Eye (tissue), 1 donor: ENCODE measurements around the gene CAPNS1.
"Not testable (repeated sequence)": the region's sequence is repeated elsewhere in the genome, so short reads cannot be mapped to it uniquely, and the experiment has no call there.

Experiments
- DNase-seq: peaks from one replicate; pipeline ENCODE4 v3.0.0-alpha.2; 2015

CAPNS1 gene

GRCh38 chr19:36114721-36115452 is 25.0 kb upstream of the CAPNS1 start, which contains the start of gene POLR2I:
TSS of gene POLR2I (minus strand) at chr19:36114875. CDS start at chr19:36114856, 19 bp downstream.
- DNase-seq: peak; percentile 100

GRCh38 chr19:36115453-36116343 is 24.2 kb upstream of the CAPNS1 start, which contains the start of gene TBCB:
TSS of gene TBCB (plus strand) at chr19:36115468. CDS start at chr19:36115561, 93 bp downstream.
- DNase-seq: no peak

DNA sequence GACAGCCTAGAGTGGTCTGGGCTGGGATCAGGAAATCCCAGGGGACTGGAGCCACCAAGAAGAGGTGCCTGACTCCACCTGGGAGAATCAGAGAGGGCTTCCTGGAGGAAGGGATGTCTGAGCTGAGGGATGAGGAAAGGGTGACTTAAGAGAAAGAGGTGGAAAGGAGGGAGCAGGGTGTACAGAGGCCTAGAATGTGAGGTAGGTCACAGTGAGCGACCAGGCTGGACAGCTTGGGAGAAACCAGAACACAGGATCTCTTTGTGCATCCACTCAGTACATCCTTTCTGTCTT is 23.6 kb upstream of the CAPNS1 start:
- no peak for DNase-seq

DNA sequence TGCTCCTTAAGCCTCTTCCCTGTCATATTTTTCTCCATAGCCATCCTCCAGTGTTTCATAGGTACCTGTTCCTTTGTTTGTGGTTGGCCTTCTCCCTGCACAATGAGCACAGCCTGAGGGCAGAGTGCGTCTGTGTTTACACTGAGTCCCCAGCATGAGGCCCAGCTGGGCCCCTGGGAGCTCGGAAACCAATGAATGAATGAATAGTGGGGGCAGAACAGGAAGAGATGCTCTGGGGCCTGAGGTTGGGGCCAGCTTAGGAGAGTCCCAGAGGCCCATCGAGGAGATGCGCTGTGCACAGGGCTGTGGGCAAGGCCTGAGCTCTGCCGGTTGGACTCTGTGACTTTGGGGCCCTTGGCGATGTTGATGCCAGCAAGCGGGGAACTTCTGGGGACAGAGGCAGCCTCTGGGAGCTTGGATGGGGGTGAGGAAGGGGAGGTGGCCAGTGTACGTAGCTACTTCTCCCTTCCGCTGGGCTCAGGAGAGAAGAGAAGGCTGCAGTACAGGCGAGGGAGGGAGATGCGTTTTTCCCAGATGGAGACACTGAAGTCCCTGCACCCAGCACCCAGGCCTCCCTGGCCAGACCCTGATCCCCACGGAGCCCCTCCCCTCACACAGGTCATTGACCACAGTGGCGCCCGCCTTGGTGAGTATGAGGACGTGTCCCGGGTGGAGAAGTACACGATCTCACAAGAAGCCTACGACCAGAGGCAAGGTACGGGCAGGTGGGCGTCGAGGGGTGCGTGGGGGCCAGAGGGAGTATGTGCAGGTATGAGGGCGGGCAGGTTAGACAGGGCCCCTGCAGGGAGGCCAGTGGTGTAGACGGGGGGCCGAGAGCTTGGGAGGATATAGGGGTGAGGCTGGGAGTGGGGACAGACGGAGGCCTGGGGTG is 19.5 kb upstream of the CAPNS1 start:
- no peak for DNase-seq

GRCh38 chr19:36120984-36121358 is 18.9 kb upstream of the CAPNS1 start:
- DNase-seq: no peak

DNA sequence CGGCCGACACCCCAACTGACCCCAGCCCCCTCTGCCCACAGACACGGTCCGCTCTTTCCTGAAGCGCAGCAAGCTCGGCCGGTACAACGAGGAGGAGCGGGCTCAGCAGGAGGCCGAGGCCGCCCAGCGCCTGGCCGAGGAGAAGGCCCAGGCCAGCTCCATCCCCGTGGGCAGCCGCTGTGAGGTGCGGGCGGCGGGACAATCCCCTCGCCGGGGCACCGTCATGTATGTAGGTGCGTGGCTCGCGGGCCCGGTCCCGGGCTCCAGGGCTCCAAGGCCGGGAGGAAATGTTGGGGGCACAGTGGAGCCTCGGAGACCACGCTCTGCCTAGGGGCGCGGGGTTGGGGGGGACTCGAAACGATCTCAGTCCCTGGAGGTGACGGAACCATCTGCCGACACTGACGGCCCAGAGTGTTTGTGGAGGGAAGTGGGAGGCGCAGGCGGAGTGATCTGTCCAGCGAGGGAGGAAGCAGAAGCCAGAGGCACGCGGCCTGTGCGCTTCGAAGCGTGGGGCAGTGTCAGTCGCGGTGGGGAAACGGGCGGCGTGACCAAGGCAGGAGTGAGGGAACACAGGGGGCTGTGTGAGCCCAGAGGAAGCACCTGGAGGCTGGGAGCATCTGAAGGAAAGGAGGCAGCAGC is 18.3 kb upstream of the CAPNS1 start:
- no peak for DNase-seq

DNA sequence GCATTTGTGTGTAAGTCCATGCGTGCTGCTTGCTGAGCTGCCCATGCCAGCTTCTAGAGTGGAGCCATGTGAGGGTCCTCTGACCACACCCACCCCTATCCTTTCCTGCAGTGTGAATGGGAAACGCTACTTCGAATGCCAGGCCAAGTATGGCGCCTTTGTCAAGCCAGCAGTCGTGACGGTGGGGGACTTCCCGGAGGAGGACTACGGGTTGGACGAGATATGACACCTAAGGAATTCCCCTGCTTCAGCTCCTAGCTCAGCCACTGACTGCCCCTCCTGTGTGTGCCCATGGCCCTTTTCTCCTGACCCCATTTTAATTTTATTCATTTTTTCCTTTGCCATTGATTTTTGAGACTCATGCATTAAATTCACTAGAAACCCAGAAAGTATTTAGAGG is 14.3 kb upstream of the CAPNS1 start:
- no peak for DNase-seq

- no peak for DNase-seq
These were observed 11.5 kb upstream of the CAPNS1 start for GRCh38 chr19:36128392-36128736.

DNA sequence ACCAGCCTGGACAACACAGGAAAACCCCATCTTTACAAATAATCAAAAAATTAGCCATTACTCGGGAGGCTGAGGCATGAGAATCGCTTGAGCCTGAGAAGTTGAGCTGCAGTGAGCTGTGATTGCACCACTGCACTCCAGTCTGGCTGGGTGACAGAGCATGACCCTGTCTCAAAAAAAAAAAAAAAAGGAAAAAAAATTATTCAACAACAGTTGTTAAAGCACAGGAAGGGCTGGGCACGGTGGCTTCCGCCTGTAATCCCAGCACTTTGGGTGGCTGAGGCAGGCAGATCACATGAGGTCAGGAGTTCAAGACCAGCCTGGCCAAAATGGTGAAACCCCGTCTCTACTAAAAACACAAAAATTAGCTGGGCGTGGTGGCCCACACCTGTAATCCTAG is 8.6 kb upstream of the CAPNS1 start:
- not testable (repeated sequence) for DNase-seq

DNA sequence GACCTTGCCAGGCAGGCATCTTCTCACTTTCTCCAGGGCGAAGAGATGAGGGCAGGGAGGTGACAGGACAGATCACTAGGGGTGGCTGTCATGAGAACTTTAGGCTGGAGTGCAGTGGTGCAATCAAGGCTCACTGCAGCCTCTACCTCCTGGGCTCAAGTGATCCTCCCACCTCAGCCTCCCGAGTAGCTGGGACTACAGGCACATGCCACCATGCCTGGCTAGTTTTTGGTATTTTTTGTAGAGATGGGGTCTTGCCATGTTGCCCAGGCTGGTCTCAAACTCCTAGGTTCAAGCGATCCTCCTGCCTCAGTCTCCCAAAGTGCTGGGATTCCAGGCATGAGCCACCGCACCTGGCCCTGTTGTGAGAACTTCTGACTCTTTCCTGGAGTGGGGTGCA is 5.0 kb upstream of the CAPNS1 start:
- not testable (repeated sequence) for DNase-seq

- no peak for DNase-seq
These were observed 2.7 kb upstream of the CAPNS1 start for GRCh38 chr19:36136964-36137686.

- DNase-seq: no peak
These were observed 770 bp upstream of the CAPNS1 start for GRCh38 chr19:36139120-36139472.

DNA sequence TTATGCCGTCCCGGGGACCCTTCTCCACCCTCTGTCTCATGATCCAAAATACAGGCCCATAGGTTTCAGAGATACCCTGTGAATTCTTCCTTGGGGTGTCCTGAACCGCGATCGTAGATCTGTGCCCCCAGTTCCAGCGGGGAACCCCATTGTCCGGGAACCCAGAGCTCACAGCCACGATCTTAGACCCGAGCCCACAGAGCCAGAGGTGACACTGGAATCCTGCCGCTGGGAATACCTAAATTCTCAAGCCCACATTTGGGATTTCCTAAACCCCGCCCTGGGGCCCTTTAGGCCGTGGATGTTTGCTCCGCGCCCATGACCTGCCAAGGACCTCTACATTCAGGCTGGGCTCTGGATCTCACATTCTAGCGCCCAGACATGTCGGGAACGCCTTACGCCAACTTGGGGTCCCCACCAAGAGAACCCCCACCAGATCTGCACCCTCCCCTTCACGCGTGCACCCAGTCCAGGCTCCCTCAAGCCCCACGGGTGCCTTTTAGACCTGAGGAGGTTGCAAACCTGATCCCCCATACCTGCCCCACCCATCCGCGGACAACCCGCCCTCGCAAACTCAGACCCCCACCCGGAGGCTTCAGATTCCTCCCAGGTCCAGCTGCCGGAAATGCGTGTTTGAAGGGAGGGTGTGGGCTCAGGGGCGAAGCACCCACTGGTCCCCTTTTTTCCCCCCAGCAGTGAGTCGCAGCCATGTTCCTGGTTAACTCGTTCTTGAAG is 605 bp downstream of the CAPNS1 start:
- DNase-seq: peak; percentile 81

DNA sequence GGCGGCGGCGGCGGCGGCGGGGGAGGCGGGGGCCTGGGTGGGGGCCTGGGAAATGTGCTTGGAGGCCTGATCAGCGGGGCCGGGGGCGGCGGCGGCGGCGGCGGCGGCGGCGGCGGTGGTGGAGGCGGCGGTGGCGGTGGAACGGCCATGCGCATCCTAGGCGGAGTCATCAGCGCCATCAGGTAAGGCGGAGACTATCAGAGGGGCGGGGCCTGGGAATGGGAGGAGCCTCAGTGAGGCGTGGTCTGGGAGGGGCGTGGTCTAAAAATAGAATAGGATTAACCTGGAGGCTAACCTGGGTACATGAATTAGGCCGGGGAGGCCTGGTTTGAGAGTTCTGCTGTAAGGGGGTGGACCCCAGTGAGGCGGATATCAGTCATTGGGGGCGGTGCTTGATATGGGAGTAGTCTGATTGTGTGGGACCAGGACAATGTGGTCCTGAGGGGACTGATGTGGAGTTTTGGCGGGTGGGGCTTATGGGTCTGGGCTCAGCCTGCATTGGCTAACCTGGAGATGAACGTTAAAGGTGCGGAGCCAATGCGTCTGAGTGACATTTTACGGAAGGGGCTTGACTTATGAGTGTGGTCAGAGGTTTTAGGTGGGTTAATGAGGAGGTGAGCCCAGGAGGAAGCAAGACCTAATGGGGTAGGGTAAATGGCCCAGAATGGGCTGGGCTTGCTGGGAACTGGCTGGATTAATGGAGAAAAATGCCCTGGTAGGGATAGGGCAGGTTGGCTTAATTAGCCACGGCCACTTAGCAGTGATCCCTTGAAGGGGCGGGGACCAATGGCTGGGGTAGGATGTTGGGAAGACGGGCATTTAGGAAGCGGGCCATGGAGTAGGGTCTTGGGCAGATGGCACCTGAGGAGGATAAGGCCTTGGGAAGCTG is 1.4 kb downstream of the CAPNS1 start:
- peak; percentile 92 for DNase-seq

DNA sequence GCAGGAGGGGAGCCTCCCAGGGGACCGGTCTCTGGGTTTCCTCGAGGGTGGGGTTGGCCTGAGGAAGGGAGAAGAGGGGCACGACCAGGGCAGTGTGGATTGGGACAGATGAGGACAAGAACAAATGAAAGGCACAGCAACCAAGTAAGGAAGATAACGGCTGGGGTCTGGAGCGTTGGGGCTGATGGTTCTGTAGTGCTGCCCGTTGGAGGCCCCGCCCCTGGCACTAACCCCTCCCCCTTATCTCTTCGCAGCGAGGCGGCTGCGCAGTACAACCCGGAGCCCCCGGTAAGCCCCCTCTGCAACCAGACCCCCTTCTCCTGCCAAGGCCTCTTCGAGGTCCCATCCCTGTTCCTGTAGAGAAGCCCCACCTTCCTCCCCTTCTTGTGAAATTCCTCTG is 2.2 kb downstream of the CAPNS1 start:
- DNase-seq: no peak

DNA sequence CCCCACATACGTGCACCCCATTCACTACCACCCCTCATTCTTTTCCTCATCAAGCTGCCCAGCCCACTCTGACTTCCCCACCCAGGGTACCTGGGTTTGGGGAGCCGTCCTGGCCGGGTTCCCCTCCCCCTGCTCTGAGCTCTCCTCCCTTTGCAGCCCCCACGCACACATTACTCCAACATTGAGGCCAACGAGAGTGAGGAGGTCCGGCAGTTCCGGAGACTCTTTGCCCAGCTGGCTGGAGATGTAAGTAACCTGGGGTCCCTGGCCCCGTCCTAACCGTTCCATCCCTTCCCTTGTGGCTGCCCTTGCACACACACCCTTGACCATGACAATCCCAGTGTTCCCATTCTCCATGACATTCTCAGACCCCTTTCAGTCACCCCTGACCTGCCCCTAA is 2.6 kb downstream of the CAPNS1 start:
- DNase-seq: no peak

DNA sequence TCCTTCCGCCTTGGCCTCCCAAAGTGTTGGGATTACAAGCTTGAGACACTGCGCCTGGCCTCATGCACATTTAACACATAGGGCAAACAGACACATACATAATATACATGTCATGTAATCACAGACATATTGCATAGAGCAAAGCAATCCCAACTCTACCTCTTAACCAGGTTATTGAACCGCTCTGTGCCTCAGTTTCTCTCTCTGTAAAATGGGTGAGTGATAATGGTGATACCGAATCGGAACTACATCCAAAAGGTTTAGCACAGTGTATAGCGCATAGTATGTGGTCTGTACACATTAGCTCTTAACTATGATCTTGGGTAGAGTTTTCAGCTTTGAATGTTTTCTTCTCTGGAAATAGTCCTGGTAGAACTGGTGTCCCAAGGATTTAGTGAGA is 4.8 kb downstream of the CAPNS1 start:
- no peak for DNase-seq

GRCh38 chr19:36149673-36150406 is 10.0 kb downstream of the CAPNS1 start:
- no peak for DNase-seq

- DNase-seq: no peak
These were observed 10.7 kb downstream of the CAPNS1 start for GRCh38 chr19:36150586-36150985.
